ENCODE measurements around the gene PCDHGA9. TPM values are rescaled to one million over a fixed set of nuclear protein-coding genes. Genes with fewer than 3 reads are reported as not detected.

Gene PCDHGA9
- total and polyA plus RNA-seq, 4 donors: 0.59 to 13.8 (median 2.8) TPM

- DNase-seq: no peak
- H3K27me3 ChIP-seq (ENCODE audit: control insufficient read depth in 3 of 3, insufficient read depth in 3 of 3, low read length in 2 of 3): no peaks in the 10 kb centered on the region
- no peak for ATAC-seq (ENCODE audit: insufficient read depth, low FRiP score)
- TF ChIP-seq, protein P1, sequence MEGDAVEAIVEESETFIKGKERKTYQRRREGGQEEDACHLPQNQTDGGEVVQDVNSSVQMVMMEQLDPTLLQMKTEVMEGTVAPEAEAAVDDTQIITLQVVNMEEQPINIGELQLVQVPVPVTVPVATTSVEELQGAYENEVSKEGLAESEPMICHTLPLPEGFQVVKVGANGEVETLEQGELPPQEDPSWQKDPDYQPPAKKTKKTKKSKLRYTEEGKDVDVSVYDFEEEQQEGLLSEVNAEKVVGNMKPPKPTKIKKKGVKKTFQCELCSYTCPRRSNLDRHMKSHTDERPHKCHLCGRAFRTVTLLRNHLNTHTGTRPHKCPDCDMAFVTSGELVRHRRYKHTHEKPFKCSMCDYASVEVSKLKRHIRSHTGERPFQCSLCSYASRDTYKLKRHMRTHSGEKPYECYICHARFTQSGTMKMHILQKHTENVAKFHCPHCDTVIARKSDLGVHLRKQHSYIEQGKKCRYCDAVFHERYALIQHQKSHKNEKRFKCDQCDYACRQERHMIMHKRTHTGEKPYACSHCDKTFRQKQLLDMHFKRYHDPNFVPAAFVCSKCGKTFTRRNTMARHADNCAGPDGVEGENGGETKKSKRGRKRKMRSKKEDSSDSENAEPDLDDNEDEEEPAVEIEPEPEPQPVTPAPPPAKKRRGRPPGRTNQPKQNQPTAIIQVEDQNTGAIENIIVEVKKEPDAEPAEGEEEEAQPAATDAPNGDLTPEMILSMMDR (IDR thresholded peaks at IDR 0.05; ENCODE audit: control extremely low read depth, extremely low read depth): no peak
- H3K27ac ChIP-seq (ENCODE audit: low read depth in 1 of 2, low read length in 1 of 2): no peak overlapping the region
- no peak overlapping the region for H3K4me3 ChIP-seq
- H3K36me3 ChIP-seq (ENCODE audit: control insufficient read depth in 4 of 4, insufficient read depth in 4 of 4, low read length in 4 of 4): peaks cover 0 to 18% (median 2%) of the 10 kb centered on the region in 4 donors
- no peaks in the 10 kb centered on the region for H3K4me1 ChIP-seq (ENCODE audit: control insufficient read depth in 5 of 5, insufficient read depth in 5 of 5, low read length in 5 of 5)
- no peak overlapping the region for H3K9ac ChIP-seq (ENCODE audit: insufficient read depth in 1 of 2, low read length in 2 of 2)
- H3K9me3 ChIP-seq (ENCODE audit: control insufficient read depth in 4 of 4, insufficient read depth in 3 of 4, low read length in 3 of 4): peaks cover 9 to 23% (median 16%) of the 10 kb centered on the region in 4 donors
- WGBS, 2 donors: 51 to 58% methylated on average over 50 of the region's 50 CpGs
Observed at GRCh38 chr5:141441571-141442170, 39.1 kb downstream of the PCDHGA9 start.

Other genes starting within 250 kb of the PCDHGA9 start
Only the 30 nearest of the 37 such genes appear.
- gene PCDHB9, start 215.6 kb upstream of the PCDHGA9 start, total RNA-seq: 1 to 10 TPM; 1.8 to 3.1 TPM
- under 1 TPM; 0.37 to 0.38 TPM for gene PCDHB9, start 215.6 kb upstream of the PCDHGA9 start, polyA plus RNA-seq
- 1 to 10 TPM; 1.9 to 6.3 TPM for gene PCDHB10, start 210.4 kb upstream of the PCDHGA9 start, total RNA-seq
- under 1 TPM; 0.53 to 0.63 TPM for gene PCDHB10, start 210.4 kb upstream of the PCDHGA9 start, polyA plus RNA-seq
- gene PCDHB11, start 203.2 kb upstream of the PCDHGA9 start, total RNA-seq: 1 to 10 TPM; 2.2 to 9.6 TPM
- gene PCDHB11, start 203.2 kb upstream of the PCDHGA9 start, polyA plus RNA-seq: under 1 TPM; 0.44 to 0.53 TPM
- 10 to 100 TPM in 1 of 2 donors, 1 to 10 TPM in 1; 2.8 to 10.1 TPM for gene PCDHB12, start 194.1 kb upstream of the PCDHGA9 start, total RNA-seq
- under 1 TPM; 0.47 to 0.71 TPM for gene PCDHB12, start 194.1 kb upstream of the PCDHGA9 start, polyA plus RNA-seq
- gene PCDHB13, start 188.9 kb upstream of the PCDHGA9 start, total RNA-seq: 1 to 10 TPM; 3.3 to 7.7 TPM
- under 1 TPM; 0.58 to 0.59 TPM for gene PCDHB13, start 188.9 kb upstream of the PCDHGA9 start, polyA plus RNA-seq
- gene PCDHB14, start 179.4 kb upstream of the PCDHGA9 start, total RNA-seq: 10 to 100 TPM in 1 of 2 donors, 1 to 10 TPM in 1; 2.8 to 10.6 TPM
- gene PCDHB14, start 179.4 kb upstream of the PCDHGA9 start, polyA plus RNA-seq: 1 to 10 TPM in 1 of 2 donors, under 1 TPM in 1; 0.67 to 1.2 TPM
- gene PCDHB15, start 157.4 kb upstream of the PCDHGA9 start, total RNA-seq: 1 to 10 TPM; 3.2 to 8.0 TPM
- 1 to 10 TPM; 1.4 to 1.8 TPM for gene PCDHB15, start 157.4 kb upstream of the PCDHGA9 start, polyA plus RNA-seq
- gene SLC25A2, start 98.7 kb upstream of the PCDHGA9 start, total RNA-seq: under 1 TPM; 0.17 to 0.83 TPM
- under 1 TPM; 0.05 to 0.22 TPM for gene SLC25A2, start 98.7 kb upstream of the PCDHGA9 start, polyA plus RNA-seq
- gene TAF7, start 82.0 kb upstream of the PCDHGA9 start, total RNA-seq: 10 to 100 TPM; 51.4 to 97.1 TPM
- 10 to 100 TPM; 29.9 to 76.2 TPM for gene TAF7, start 82.0 kb upstream of the PCDHGA9 start, polyA plus RNA-seq
- under 1 TPM; 0.57 to 0.71 TPM for gene PCDHGA1, start 72.3 kb upstream of the PCDHGA9 start, total RNA-seq
- gene PCDHGA1, start 72.3 kb upstream of the PCDHGA9 start, polyA plus RNA-seq: under 1 TPM; 0.15 to 0.16 TPM
- gene PCDHGA2, start 64.0 kb upstream of the PCDHGA9 start, total RNA-seq: 1 to 10 TPM; 5.5 to 7.7 TPM
- 1 to 10 TPM in 1 of 2 donors, under 1 TPM in 1; 0.39 to 1.1 TPM for gene PCDHGA2, start 64.0 kb upstream of the PCDHGA9 start, polyA plus RNA-seq
- gene PCDHGA3, start 58.9 kb upstream of the PCDHGA9 start, total RNA-seq: 1 to 10 TPM; 2.1 to 5.1 TPM
- under 1 TPM; 0.26 to 0.45 TPM for gene PCDHGA3, start 58.9 kb upstream of the PCDHGA9 start, polyA plus RNA-seq
- 1 to 10 TPM; 2.4 to 8.4 TPM for gene PCDHGB1, start 52.7 kb upstream of the PCDHGA9 start, total RNA-seq
- under 1 TPM; 0.17 to 0.20 TPM for gene PCDHGB1, start 52.7 kb upstream of the PCDHGA9 start, polyA plus RNA-seq
- 1 to 10 TPM; 4.6 to 7.0 TPM for gene PCDHGA4, start 47.8 kb upstream of the PCDHGA9 start, total RNA-seq
- under 1 TPM; 0.35 to 0.48 TPM for gene PCDHGA4, start 47.8 kb upstream of the PCDHGA9 start, polyA plus RNA-seq
- 10 to 100 TPM in 1 of 2 donors, 1 to 10 TPM in 1; 4.6 to 10.1 TPM for gene PCDHGB2, start 42.8 kb upstream of the PCDHGA9 start, total RNA-seq
- gene PCDHGB2, start 42.8 kb upstream of the PCDHGA9 start, polyA plus RNA-seq: under 1 TPM; 0.28 to 0.48 TPM
- gene PCDHGA5, start 38.6 kb upstream of the PCDHGA9 start, total RNA-seq: 1 to 10 TPM; 2.9 to 9.3 TPM
- under 1 TPM; 0.31 to 0.32 TPM for gene PCDHGA5, start 38.6 kb upstream of the PCDHGA9 start, polyA plus RNA-seq
- gene PCDHGB3, start 32.5 kb upstream of the PCDHGA9 start, total RNA-seq: 1 to 10 TPM; 3.2 to 7.9 TPM
- gene PCDHGB3, start 32.5 kb upstream of the PCDHGA9 start, polyA plus RNA-seq: under 1 TPM; 0.18 to 0.24 TPM
- 1 to 10 TPM; 4.9 to 8.5 TPM for gene PCDHGA6, start 28.9 kb upstream of the PCDHGA9 start, total RNA-seq
- under 1 TPM; 0.59 to 0.96 TPM for gene PCDHGA6, start 28.9 kb upstream of the PCDHGA9 start, polyA plus RNA-seq
- gene PCDHGA7, start 20.0 kb upstream of the PCDHGA9 start, total RNA-seq: 1 to 10 TPM; 2.9 to 6.3 TPM
- gene PCDHGA7, start 20.0 kb upstream of the PCDHGA9 start, polyA plus RNA-seq: under 1 TPM; 0.23 to 0.30 TPM
- 10 to 100 TPM in 1 of 2 donors, 1 to 10 TPM in 1; 6.9 to 12.1 TPM for gene PCDHGB4, start 15.1 kb upstream of the PCDHGA9 start, total RNA-seq
- 1 to 10 TPM in 1 of 2 donors, under 1 TPM in 1; 0.31 to 1.0 TPM for gene PCDHGB4, start 15.1 kb upstream of the PCDHGA9 start, polyA plus RNA-seq
- gene PCDHGA8, start 10.1 kb upstream of the PCDHGA9 start, total RNA-seq: 1 to 10 TPM; 1.9 to 7.3 TPM
- under 1 TPM; 0.06 to 0.18 TPM for gene PCDHGA8, start 10.1 kb upstream of the PCDHGA9 start, polyA plus RNA-seq
- gene PCDHGB5, start 4.8 kb upstream of the PCDHGA9 start, total RNA-seq: 10 to 100 TPM in 1 of 2 donors, 1 to 10 TPM in 1; 10.0 to 14.3 TPM
- gene PCDHGB5, start 4.8 kb upstream of the PCDHGA9 start, polyA plus RNA-seq: 1 to 10 TPM; 1.2 to 2.5 TPM
- gene PCDHGB6, start 5.2 kb downstream of the PCDHGA9 start, total RNA-seq: 10 to 100 TPM in 1 of 2 donors, 1 to 10 TPM in 1; 6.1 to 11.6 TPM
- gene PCDHGB6, start 5.2 kb downstream of the PCDHGA9 start, polyA plus RNA-seq: 1 to 10 TPM; 1.1 to 2.2 TPM
- gene PCDHGA10, start 10.2 kb downstream of the PCDHGA9 start, total RNA-seq: 10 to 100 TPM in 1 of 2 donors, 1 to 10 TPM in 1; 5.7 to 12.9 TPM
- gene PCDHGA10, start 10.2 kb downstream of the PCDHGA9 start, polyA plus RNA-seq: under 1 TPM; 0.89 to 0.96 TPM
- 10 to 100 TPM; 16.6 to 18.1 TPM for gene PCDHGB7, start 14.9 kb downstream of the PCDHGA9 start, total RNA-seq
- 1 to 10 TPM; 1.6 to 4.7 TPM for gene PCDHGB7, start 14.9 kb downstream of the PCDHGA9 start, polyA plus RNA-seq
- 10 to 100 TPM in 1 of 2 donors, 1 to 10 TPM in 1; 3.8 to 11.1 TPM for gene PCDHGA11, start 18.3 kb downstream of the PCDHGA9 start, total RNA-seq
- gene PCDHGA11, start 18.3 kb downstream of the PCDHGA9 start, polyA plus RNA-seq: under 1 TPM; 0.65 to 0.81 TPM
- gene PCDHGA12, start 27.7 kb downstream of the PCDHGA9 start, total RNA-seq: 1 to 10 TPM; 5.6 to 7.9 TPM
- gene PCDHGA12, start 27.7 kb downstream of the PCDHGA9 start, polyA plus RNA-seq: 1 to 10 TPM; 1.2 to 1.6 TPM
- gene PCDHGC3, start 73.2 kb downstream of the PCDHGA9 start, total RNA-seq: 100 to 1,000 TPM in 1 of 2 donors, 10 to 100 TPM in 1; 63.9 to 116 TPM
- gene PCDHGC3, start 73.2 kb downstream of the PCDHGA9 start, polyA plus RNA-seq: 10 to 100 TPM; 44.8 to 73.4 TPM
- gene PCDHGC4, start 82.3 kb downstream of the PCDHGA9 start, total RNA-seq: 1 to 10 TPM; 3.1 to 8.7 TPM
- under 1 TPM; 0.08 to 0.24 TPM for gene PCDHGC4, start 82.3 kb downstream of the PCDHGA9 start, polyA plus RNA-seq
- gene PCDHGC5, start 86.3 kb downstream of the PCDHGA9 start, total RNA-seq: 1 to 10 TPM; 2.7 to 5.1 TPM
- gene PCDHGC5, start 86.3 kb downstream of the PCDHGA9 start, polyA plus RNA-seq: under 1 TPM; 0.14 to 0.39 TPM

Measured in lung (tissue), 12 donors.